K562 (cell line): ENCODE data around the gene C2orf76. TPM values are rescaled to one million over a fixed set of nuclear protein-coding genes. Genes with fewer than 3 reads are reported as not detected.

Experiments used
- CBX8 ChIP-seq: fragments of 200-600 bp; sonication (generic); IDR thresholded peaks from 2 replicates; pipeline ENCODE4 v1.6.1; 2012; ENCODE audit warnings: borderline replicate concordance, mixed run types, low read depth, mild to moderate bottlenecking, moderate library complexity, mixed read lengths, low read length, control low read depth, inconsistent platforms; ENCODE audit not compliant: poor library complexity, severe bottlenecking; ENCODE audit errors: extremely low read depth
- E2F3 ChIP-seq: fragments of 250-450 bp; sonication (Bioruptor Pico); IDR thresholded peaks from 2 replicates; pipeline ENCODE4 v1.4.0; 2020; ENCODE audit warnings: mild to moderate bottlenecking
- FOS ChIP-seq: IDR thresholded peaks from 3 replicates; pipeline ENCODE4 v1.6.1; 2011; ENCODE audit not compliant: insufficient read length; ENCODE audit errors: extremely low read depth
- HDGF ChIP-seq: fragments of 450-650 bp; IDR thresholded peaks from 2 replicates; pipeline ENCODE4 v1.6.1; 2016
- LCOR ChIP-seq: sonication (generic); formaldehyde crosslinking; IDR thresholded peaks from 2 replicates; pipeline ENCODE4 v1.8.0; 2022; ENCODE audit warnings: mild to moderate bottlenecking, missing genetic modification reagents
- MAFF ChIP-seq: IDR thresholded peaks from 2 replicates; pipeline ENCODE4 v1.6.1; 2012; ENCODE audit warnings: low read length, improper control_type of control experiment
- MCM5 ChIP-seq: fragments of 450-650 bp; IDR thresholded peaks from 2 replicates; pipeline ENCODE4 v1.6.1; 2016; ENCODE audit warnings: low read depth
- MED1 ChIP-seq: sonication (generic); formaldehyde crosslinking; IDR thresholded peaks from 2 replicates; pipeline ENCODE4 v1.8.1; 2023; ENCODE audit warnings: missing genetic modification reagents, borderline replicate concordance
- MYNN ChIP-seq, 2 experiments: sonication (generic); formaldehyde crosslinking in 1 of 2; IDR thresholded peaks; 2 replicates each; pipeline versions ENCODE4 v1.5.0 to v1.6.1; 2016 to 2020; ENCODE audit warnings: antibody characterized with exemption in 1 of 2, missing genetic modification reagents in 1 of 2
- NKRF ChIP-seq: fragments of 450-650 bp; IDR thresholded peaks from 2 replicates; pipeline ENCODE4 v1.6.1; 2016; ENCODE audit warnings: borderline replicate concordance
- SMC3 ChIP-seq: conservative IDR thresholded peaks from 2 replicates; pipeline ENCODE4 v1.6.1; 2011; ENCODE audit warnings: low read depth, low read length, improper control_type of control experiment; ENCODE audit not compliant: insufficient read depth
- SP1 ChIP-seq: sonication (generic); formaldehyde crosslinking; IDR thresholded peaks from 2 replicates; pipeline ENCODE4 v1.8.1; 2022; ENCODE audit warnings: mild to moderate bottlenecking, missing genetic modification reagents
- ZBTB17 ChIP-seq: fragments of 450-650 bp; formaldehyde crosslinking; IDR thresholded peaks from 2 replicates; pipeline ENCODE4 v1.4.0; 2020; ENCODE audit warnings: mild to moderate bottlenecking
- ZBTB33 ChIP-seq: sonication (generic); formaldehyde crosslinking; IDR thresholded peaks from 2 replicates; pipeline ENCODE4 v1.8.1; 2023; ENCODE audit warnings: mild to moderate bottlenecking, missing genetic modification reagents
- ZC3H4 ChIP-seq: sonication (generic); formaldehyde crosslinking; IDR thresholded peaks from 2 replicates; pipeline ENCODE4 v1.9.0; 2021; ENCODE audit warnings: missing genetic modification reagents, borderline replicate concordance
- ZNF23 ChIP-seq: fragments of 250-450 bp; sonication (Bioruptor Pico); IDR thresholded peaks from 2 replicates; pipeline ENCODE4 v1.4.0; 2020; ENCODE audit warnings: mild to moderate bottlenecking
- ZNF274 ChIP-seq: IDR thresholded peaks from 2 replicates; pipeline ENCODE4 v1.6.1; 2011; ENCODE audit warnings: low read depth, mild to moderate bottlenecking, low read length, moderate library complexity, borderline replicate concordance
- ZNF444 ChIP-seq: fragments of 250-450 bp; sonication (Bioruptor Pico); IDR thresholded peaks from 2 replicates; pipeline ENCODE4 v1.4.0; 2020; ENCODE audit warnings: mild to moderate bottlenecking, moderate library complexity
- ZNF717 ChIP-seq: fragments of 250-450 bp; sonication (Bioruptor Pico); IDR thresholded peaks from 2 replicates; pipeline ENCODE4 v1.5.0; 2021
- ZNF77 ChIP-seq: fragments of 250-450 bp; sonication (Bioruptor Pico); IDR thresholded peaks from 2 replicates; pipeline ENCODE4 v1.5.0; 2020
- polyA plus RNA-seq, 8 experiments: library from polyadenylated mRNA; depleted of rRNA in 4 of 8; stranded (reverse) in 5 of 8; unstranded in 3 of 8; fragments of >200 nt; fragmentation: Nextera tagmentation in 2 of 8; fragmentation: Illumina TruSeq in 1 of 8; extraction: Ambion mirVana in 2 of 8; extraction: Trizol in 1 of 8; gene quantifications; 2 replicates each; pipeline versions ENCODE4 v1.2.1 to v1.2.3, GENCODE V29; 2011 to 2014; ENCODE audit warnings: inconsistent platforms in 1 of 8, missing spikeins in 1 of 8
- total RNA-seq, 7 experiments: library from RNA; depleted of rRNA in 6 of 7; stranded (reverse); fragments of >200 nt in 6 of 7; fragmentation: Illumina TruSeq in 2 of 7; extraction: Trizol in 2 of 7; gene quantifications; 2 replicates each; pipeline versions ENCODE4 v1.2.1 to v1.2.3, GENCODE V29; 2011 to 2021; ENCODE audit warnings: low replicate concordance in 1 of 7
- TF ChIP-seq, protein P1 (sequence below): fragments of 250-450 bp; sonication (Bioruptor Pico); IDR thresholded peaks from 2 replicates; pipeline ENCODE4 v1.8.0; 2021; ENCODE audit warnings: moderate library complexity, mild to moderate bottlenecking, inconsistent platforms
- TF ChIP-seq, protein P2 (sequence below): fragments of 450-650 bp; IDR thresholded peaks from 2 replicates; pipeline ENCODE4 v1.6.1; 2016; ENCODE audit warnings: antibody characterized with exemption

The C2orf76 gene
- total and polyA plus RNA-seq, 9 of the 15 experiments (the other 6 are each of a cell fraction or from before 2014, with no cell fraction given), result 4.8 to 26.2 (median 14.5) TPM

DNA sequence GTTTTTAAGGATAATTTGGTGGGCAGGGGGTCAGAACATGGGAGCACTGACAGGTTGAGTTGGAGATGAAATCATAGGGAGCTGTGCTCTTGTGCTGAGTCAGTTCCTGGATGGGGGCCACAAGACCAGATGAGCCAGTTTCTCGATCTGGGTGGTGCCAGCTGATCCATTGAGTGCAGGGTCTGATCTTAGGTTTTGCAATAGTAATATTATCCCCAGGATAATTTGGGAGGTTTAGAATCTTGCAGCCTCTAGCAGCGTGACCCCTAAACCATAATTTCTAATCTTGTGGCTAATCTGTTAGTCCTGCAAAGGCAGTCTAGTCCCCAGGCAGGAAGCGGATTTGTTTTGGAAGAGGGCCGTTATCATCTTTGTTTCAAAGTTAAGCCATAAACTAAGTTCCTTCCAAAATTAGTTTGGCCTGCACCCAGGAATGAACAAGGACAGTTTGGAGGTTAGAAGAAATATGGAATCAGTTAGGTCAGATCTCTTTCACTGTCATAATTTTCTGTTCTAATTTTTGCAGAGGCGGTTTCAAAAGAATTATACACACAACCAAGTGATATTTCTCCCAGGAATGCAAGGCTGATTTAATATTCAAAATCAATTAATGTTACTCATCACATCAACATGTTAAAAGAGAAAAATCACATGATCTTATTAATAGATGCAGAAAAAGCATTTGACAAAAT, 23.1 kb upstream of the C2orf76 start (continued):
- TF ChIP-seq ZNF77, result no peak
- no peak for TF ChIP-seq ZNF274
- TF ChIP-seq ZNF23 (CRISPR knock-in tag), result no peak
- TF ChIP-seq E2F3 (CRISPR knock-in tag), result no peak
- TF ChIP-seq MED1, result no peak
- TF ChIP-seq MYNN (IDR thresholded peaks at IDR 0.05), result no peak
- TF ChIP-seq MYNN (CRISPR knock-in tag; IDR thresholded peaks at IDR 0.05), result no peak
- TF ChIP-seq ZNF444 (CRISPR knock-in tag), result no peak
- no peak for TF ChIP-seq SP1 (CRISPR knock-in tag)
- no peak for TF ChIP-seq LCOR (CRISPR knock-in tag)
- no peak for TF ChIP-seq ZNF717 (CRISPR knock-in tag)
- no peak for TF ChIP-seq NKRF
- no peak for TF ChIP-seq MCM5
- no peak for TF ChIP-seq ZBTB33
- TF ChIP-seq FOS, result no peak
- TF ChIP-seq HDGF, result no peak
- TF ChIP-seq ZC3H4 (CRISPR knock-in tag), result no peak
- peak; percentile 21; the same call in 1 of the 2 replicates for TF ChIP-seq MAFF
- TF ChIP-seq, protein P1, sequence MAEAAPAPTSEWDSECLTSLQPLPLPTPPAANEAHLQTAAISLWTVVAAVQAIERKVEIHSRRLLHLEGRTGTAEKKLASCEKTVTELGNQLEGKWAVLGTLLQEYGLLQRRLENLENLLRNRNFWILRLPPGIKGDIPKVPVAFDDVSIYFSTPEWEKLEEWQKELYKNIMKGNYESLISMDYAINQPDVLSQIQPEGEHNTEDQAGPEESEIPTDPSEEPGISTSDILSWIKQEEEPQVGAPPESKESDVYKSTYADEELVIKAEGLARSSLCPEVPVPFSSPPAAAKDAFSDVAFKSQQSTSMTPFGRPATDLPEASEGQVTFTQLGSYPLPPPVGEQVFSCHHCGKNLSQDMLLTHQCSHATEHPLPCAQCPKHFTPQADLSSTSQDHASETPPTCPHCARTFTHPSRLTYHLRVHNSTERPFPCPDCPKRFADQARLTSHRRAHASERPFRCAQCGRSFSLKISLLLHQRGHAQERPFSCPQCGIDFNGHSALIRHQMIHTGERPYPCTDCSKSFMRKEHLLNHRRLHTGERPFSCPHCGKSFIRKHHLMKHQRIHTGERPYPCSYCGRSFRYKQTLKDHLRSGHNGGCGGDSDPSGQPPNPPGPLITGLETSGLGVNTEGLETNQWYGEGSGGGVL (CRISPR knock-in tag), result no peak
- TF ChIP-seq, protein P2, sequence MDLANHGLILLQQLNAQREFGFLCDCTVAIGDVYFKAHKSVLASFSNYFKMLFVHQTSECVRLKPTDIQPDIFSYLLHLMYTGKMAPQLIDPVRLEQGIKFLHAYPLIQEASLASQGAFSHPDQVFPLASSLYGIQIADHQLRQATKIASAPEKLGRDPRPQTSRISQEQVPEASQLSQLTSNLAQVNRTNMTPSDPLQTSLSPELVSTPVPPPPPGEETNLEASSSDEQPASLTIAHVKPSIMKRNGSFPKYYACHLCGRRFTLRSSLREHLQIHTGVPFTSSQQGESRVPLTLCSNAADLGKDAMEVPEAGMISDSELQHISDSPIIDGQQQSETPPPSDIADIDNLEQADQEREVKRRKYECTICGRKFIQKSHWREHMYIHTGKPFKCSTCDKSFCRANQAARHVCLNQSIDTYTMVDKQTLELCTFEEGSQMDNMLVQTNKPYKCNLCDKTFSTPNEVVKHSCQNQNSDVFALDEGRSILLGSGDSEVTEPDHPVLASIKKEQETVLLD, result no peak
- TF ChIP-seq CBX8, result no peak
- TF ChIP-seq SMC3, result no peak
- no peak for TF ChIP-seq ZBTB17
